Stromal cell of bone marrow (primary cell): Measurements from ENCODE around the gene CD79B.
A peak's percentile ranks its signal among the peaks of the same experiment; 100 is the strongest.

ENCODE experiments used
- DNase-seq: peaks from one replicate; pipeline ENCODE4 v3.0.0-alpha.2; 2012; ENCODE audit warnings: low read depth

CD79B gene

DNA sequence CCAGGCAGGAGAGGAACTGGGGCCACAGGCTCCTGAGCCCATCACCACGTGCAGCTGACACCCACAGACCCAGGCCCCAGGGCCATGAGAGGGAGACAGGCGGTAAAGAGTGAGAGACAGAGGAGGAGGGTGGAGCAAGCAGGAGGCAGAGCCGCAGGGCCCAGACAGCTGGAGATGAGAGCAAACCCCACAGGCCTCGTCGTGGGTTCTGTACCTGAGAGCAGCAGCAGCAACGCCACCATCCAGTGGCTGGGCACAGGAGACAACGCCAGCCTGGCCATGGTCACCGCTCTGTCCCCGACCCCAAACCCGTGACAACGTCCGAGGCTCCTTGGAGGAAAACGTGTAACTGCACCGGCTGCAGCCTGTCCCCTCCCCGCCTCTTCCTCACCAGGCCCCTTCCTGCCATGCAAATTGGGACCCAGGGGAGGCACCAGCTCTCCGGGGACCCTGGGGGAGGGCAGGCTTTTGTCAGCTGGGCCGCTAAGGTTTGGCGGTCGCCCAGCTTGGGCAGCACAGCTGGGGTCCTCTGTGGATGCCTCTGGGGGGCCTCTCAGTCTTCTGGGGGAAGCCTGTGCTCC is at the start of gene CD79B:
Gene CD79B (minus strand): TSS at position 351 of the 581 bp plus-strand sequence. CDS start 70 bp downstream, at position 281.
- DNase-seq: no peak

DNA sequence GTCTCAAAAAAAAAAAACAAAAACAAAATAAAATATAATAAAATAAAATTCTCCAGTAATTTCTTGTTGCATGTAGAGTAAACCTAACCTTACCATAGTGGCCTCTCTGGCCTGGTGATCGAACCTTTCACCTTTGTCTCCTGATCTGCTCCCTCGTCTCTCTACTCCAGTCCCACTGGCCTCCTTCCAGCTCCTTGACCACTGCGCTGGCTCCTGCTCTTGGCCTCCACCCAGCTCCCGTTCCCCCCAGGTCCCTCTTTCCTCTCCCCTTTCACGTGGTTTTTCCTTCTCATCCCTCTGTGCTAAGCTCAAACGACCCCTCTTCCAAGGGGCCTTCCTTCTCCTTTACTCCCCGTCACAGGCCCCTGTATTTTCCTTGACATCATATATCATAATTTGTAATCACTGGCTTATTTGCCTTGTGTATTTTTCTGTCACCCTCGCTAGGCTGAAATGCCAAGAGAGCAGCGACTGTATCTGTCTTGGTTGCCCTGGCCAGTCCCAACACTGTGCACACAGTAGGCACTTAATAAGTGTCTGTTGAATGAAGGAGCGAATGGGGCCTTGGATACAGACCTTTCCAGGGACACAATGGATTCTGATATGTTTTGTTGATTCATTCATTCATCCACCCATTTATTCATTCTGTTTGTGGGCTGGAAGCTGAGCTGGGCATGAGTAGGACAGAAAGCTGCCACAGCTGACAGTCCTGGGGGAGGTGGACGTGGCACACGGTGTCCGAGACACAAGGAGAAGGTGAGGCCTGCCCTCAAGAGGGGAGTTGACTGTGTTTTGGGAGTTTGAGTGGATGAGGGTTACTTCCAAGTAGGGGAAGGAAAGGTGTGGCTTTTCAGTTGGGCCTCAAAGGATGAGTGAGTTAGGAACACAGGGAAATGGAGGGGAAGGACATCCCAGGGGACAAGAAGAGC is 46.4 kb upstream of the CD79B start:
- DNase-seq: no peak

GRCh38 chr17:63976702-63977101 is 44.6 kb upstream of the CD79B start:
- no peak for DNase-seq

GRCh38 chr17:63975541-63976092 is 43.5 kb upstream of the CD79B start:
- no peak for DNase-seq

- peak; percentile 30 for DNase-seq
These were observed 42.6 kb upstream of the CD79B start for GRCh38 chr17:63974594-63975192.

DNA sequence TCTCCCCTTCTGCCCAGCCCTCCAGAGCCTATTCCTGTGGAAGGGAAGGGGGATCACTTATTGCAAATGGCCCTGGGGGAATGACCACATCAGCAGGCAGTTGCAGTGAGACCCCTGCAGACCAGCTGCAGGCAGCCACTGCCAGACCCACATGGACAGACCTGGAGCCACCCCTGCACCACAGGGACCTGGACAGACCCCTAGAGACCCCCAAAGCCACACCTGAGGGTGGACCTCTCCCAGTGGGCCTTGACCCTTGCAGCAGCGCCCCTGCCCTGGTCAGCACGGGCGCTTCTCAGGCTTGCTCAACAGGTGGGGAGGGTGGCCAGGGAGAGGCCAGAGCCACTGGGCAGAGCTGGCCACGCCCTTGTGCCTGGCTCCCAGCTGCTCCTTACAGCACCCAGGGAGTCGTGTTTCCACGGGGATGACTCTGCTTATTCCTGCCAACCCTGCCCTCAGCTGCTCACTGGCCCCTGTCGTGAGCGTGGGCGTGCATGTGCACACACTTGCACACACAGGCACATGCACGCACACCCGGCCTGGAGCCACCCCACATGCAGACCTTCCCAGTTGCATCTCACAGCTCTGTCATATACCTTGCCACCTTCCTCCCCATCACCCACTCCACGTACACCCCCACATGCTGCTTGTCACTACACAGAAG is 41.9 kb upstream of the CD79B start:
- DNase-seq: no peak

DNA sequence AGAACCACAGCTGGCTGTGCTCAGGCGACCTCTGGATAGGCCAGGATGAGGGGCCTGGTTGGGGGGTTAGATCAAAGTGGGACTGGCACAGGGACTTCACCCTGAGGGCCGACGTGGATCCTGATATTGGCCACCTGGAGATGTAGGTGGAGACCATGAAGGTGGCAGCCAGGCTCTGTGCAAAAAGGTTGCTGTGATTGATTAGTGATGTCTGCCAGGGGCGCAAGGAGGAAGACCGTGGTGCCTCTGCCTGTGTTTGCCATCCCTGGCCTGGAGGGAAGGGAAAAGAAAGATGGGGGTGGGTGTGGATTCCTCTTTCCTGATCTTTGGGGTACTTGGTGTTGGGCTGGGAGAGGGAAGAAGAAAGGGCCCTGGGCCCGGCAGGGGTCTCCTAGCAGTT is 41.1 kb upstream of the CD79B start:
- DNase-seq: no peak

DNA sequence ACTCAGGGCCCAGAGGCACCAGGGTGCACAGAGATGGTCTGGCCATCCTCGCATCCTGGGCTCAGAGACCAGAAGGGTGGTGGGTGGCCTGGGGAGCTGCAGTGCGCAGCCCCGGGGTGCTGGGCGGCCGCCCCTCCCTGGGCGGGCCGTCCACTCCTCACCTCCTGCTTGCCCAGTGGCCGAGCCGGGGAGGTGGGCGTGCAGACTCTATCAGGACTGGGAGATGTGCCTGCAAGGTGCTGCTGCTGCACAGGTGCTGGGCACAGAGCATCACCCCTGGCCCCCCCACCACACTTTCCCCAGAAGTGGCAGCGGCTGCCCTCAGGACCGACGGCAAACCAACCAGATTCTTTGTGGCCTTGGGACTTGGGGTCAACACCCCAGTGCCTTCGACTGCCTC is 40.7 kb upstream of the CD79B start, which contains the start of gene SCN4A:
Gene SCN4A (minus strand): TSS at position 123 of the 400 bp plus-strand sequence. CDS start 77 bp downstream, at position 46.
- no peak for DNase-seq

GRCh38 chr17:63969278-63969677 is 37.1 kb upstream of the CD79B start:
- no peak for DNase-seq

GRCh38 chr17:63967953-63968352 is 35.8 kb upstream of the CD79B start:
- DNase-seq: no peak

- no peak for DNase-seq
These were observed 34.6 kb upstream of the CD79B start for GRCh38 chr17:63966646-63967264.

- no peak for DNase-seq
These were observed 31.0 kb upstream of the CD79B start for GRCh38 chr17:63963123-63963522.

- no peak for DNase-seq
These were observed 30.2 kb upstream of the CD79B start for GRCh38 chr17:63962298-63962744.

DNA sequence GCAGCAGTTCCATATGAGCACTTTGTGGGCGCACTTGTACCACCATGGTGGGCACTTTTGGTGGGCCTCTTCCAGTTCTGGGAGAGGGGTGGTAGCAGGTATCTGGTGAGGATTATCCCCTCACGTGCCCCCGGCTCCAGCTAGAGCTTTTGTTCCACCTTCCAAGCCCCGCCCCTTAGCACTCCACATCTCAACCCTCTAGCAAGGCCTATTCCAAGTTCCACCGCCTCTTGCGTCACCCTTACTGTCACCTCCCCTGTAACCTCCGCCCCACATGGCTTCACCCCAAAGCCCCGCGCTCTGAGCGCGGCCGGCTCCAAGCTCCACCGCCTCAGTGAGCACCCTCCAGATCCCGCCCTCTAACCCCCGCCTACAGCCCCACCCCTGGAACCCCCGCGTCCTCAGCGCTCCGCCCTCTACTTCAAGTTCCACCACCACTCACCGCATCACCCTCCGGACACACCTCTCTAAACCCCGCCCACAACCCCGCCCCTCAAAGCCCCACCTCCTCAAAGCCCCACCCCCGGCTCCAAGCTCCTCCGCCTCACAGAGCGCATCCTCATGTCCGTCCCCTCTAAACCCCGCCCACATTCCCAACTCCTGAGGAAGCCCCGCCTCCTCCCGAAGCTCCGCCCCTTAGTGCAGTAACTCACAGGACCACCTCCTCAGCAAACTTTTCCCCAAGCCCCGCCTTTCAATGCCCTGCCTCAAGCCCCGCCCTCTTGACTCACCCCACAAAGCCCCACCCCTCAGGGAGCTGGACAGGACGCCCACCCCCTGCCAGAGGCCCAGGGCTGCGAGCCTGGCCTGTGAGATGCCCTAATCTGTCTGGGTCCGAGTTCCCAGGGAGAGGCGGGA is 29.5 kb upstream of the CD79B start:
- DNase-seq: no peak

DNA sequence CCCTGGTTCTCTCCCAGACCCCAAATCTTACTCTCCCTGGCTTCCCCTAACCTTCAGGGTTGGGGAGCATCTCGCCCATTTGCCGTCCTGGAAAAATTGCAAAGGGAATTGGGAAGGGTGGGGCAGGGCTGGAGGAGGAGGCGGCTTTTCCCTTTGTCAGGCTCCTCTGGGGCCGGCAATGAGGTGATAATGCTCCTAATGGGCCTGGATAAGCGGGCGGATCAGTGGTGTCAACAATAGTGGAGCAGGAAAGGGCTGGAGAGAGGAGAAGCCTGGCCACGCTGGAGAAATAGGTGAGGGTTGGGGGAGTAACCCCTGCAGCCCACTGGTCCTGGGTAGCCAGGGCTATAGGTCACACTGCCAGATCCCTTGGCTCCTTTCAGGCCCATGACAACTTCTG is 28.3 kb upstream of the CD79B start:
- no peak for DNase-seq

DNA sequence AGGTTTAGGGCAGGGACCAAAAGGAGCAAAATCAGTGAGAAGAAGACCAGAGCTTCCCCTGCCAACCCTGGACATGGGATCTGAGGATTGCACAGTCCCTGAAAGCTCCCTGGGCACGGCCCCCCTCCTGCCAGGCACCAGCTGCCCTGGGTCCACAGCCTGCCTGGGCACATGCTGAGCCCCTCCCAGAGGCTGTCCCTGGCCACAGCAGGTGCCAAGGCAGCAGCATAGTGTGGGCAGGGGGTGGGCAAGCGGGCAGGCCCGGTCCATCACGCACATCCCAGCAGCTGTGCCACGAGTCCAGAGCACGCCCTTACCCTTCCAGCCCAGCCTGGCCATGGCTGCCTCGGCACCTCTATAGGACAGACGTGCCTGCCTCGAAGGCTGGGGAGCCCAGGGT is 27.9 kb upstream of the CD79B start:
- DNase-seq: no peak

GRCh38 chr17:63956296-63956920 is 24.3 kb upstream of the CD79B start:
- DNase-seq: no peak

DNA sequence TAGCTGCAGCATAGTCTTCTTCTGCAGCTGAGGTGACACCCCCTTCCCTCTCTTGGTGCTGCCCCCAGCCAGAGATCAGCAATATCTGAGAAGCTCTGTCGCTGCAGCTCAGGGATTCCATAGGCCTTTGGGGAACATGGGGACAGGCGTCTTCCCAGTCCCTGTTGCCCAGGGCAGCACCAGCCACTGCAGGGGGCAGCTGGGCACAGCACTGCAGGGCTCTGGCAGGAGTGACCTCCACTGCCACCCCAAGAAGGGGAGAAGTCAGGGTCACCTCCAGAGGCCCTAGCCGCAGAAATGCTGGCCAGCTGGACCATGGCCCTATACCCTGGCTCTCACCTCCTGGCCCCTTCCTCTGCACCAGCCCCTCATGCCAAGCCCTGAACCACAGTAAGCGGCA is 23.7 kb upstream of the CD79B start:
- no peak for DNase-seq

GRCh38 chr17:63955232-63955631 is 23.1 kb upstream of the CD79B start:
- DNase-seq: no peak

DNA sequence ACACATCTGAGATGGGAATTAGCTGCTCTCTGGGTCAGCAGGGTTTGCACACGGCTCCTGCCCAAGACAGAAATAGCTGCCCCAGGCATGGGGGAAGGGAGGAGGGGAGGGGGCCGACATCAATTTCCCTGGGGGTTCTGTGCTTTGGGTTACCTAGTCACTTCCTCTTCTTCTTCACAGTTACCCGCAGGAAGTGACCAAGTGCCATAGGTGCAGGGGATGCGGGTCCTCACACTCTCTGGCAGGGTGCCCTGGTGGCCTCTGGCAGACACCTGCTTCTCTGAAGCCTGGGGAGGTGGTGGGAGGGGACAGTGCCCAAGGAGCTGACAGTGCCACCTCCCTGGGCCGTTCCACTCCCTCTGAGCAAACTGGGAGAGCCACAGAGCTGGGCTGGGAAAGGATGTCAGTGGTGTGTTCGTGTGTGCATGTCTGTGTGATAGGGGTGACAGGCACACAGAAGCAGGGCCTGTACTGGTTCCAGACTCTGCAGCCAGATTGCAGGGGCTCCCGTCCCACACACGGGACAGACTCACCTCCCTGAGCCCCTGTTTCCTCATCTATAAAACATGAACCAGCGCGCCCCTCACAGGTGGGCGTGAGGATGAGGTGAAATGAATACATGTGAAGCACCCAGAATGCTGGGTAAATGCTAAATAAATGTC is 22.4 kb upstream of the CD79B start:
- DNase-seq: no peak
